ENCODE measurements around the gene NEURL1.

The NEURL1 gene, protein sequence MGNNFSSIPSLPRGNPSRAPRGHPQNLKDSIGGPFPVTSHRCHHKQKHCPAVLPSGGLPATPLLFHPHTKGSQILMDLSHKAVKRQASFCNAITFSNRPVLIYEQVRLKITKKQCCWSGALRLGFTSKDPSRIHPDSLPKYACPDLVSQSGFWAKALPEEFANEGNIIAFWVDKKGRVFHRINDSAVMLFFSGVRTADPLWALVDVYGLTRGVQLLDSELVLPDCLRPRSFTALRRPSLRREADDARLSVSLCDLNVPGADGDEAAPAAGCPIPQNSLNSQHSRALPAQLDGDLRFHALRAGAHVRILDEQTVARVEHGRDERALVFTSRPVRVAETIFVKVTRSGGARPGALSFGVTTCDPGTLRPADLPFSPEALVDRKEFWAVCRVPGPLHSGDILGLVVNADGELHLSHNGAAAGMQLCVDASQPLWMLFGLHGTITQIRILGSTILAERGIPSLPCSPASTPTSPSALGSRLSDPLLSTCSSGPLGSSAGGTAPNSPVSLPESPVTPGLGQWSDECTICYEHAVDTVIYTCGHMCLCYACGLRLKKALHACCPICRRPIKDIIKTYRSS

DNA sequence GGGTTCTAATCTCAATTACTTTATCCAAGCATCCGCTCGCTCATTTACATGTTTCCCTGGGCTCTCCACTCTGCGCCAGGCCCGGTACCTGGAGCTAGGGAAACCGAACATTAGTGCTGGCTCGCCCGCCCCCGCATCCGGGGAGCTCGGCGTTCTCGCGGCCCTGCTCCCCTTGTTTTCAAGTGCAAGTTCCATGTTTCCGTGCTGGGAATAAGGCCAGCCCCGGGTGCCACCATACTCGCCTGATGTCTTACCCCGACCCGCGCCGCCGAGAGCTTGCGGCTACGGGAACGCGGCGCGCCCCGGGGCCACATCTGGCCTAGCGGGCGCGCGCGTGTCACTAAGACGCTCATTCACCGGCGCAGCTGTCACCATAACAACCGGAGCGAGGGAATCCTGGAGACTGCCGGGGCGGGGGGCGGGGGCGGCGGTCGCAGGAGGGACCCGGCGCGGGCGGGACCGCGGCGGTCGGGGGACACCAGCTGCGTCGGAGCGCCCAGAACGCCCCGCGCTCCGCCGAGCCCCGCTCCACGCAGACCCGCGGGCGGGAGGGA, at the start of gene NEURL1:
Gene NEURL1 (plus strand): TSS at position 344 of the 554 bp plus-strand sequence. CDS start 683 bp downstream, outside the sequence.
- H3K4me3 Mint-ChIP-seq: peak within 1 kb of the TSS; percentile 86
- DNase-seq (ENCODE audit: low spot score in 2 of 2): no peak
- H3K27ac Mint-ChIP-seq: no peak within 1 kb of the TSS
- no peaks in the 10 kb centered on the region for H3K36me3 Mint-ChIP-seq
- H3K27me3 Mint-ChIP-seq: peaks cover 27% of the 10 kb centered on the region
- H3K4me1 Mint-ChIP-seq: peaks cover 29% of the 10 kb centered on the region
- peak; percentile 23 for ATAC-seq (ENCODE audit: low read depth)
- no peaks in the 10 kb centered on the region for H3K9me3 Mint-ChIP-seq

DNA sequence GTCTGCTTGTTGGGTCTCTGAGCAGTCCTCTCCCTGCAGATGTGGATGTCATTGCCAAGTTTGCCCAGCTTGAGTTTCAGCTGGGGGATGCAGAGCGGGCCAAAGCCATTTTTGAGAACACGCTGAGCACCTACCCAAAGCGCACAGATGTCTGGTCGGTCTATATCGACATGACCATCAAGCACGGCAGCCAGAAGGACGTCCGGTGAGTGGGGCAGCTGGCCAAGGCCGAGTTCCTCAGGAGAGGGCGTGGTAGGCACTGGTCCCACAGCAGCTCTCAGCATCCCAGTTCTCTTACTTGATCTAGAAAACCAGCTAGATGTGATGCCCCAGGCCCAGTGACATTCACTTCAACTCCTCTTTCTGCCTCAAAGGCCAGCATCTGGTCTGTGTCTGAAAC, 49.0 kb upstream of the NEURL1 start:
- Mint-ChIP-seq H3K9me3 (no peaks in the 10 kb centered on the region), H3K27me3 (no peaks in the 10 kb centered on the region), H3K4me3 (no peak overlapping the region), H3K4me1 (peaks cover 16% of the 10 kb centered on the region), H3K36me3 (peaks cover 34% of the 10 kb centered on the region), H3K27ac (peak overlapping the region; percentile 62)
- ATAC-seq (ENCODE audit: low read depth): no peak
- DNase-seq (ENCODE audit: low spot score in 2 of 2): no peak

DNA sequence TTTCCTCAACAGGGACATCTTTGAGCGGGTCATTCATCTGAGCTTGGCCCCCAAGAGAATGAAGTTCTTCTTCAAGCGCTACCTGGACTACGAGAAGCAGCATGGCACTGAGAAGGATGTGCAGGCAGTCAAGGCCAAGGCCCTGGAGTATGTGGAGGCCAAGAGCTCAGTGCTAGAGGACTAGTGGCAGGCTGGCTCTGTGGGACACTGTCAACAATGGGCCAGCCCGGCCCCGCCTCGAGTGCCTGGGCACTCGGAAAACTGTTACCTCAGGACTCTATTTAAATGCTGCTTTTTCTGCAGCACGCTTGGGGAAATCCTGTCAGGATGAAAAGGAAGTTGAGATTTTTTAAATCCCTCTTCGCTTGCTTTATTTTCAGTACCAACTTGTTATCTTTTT, 48.1 kb upstream of the NEURL1 start:
- Mint-ChIP-seq H3K9me3 (no peaks in the 10 kb centered on the region), H3K4me3 (no peak overlapping the region), H3K27me3 (no peaks in the 10 kb centered on the region), H3K27ac (peak overlapping the region; percentile 62), H3K4me1 (peaks cover 24% of the 10 kb centered on the region), H3K36me3 (peaks cover 32% of the 10 kb centered on the region)
- ATAC-seq (ENCODE audit: low read depth): no peak
- DNase-seq (ENCODE audit: low spot score in 2 of 2): no peak

DNA sequence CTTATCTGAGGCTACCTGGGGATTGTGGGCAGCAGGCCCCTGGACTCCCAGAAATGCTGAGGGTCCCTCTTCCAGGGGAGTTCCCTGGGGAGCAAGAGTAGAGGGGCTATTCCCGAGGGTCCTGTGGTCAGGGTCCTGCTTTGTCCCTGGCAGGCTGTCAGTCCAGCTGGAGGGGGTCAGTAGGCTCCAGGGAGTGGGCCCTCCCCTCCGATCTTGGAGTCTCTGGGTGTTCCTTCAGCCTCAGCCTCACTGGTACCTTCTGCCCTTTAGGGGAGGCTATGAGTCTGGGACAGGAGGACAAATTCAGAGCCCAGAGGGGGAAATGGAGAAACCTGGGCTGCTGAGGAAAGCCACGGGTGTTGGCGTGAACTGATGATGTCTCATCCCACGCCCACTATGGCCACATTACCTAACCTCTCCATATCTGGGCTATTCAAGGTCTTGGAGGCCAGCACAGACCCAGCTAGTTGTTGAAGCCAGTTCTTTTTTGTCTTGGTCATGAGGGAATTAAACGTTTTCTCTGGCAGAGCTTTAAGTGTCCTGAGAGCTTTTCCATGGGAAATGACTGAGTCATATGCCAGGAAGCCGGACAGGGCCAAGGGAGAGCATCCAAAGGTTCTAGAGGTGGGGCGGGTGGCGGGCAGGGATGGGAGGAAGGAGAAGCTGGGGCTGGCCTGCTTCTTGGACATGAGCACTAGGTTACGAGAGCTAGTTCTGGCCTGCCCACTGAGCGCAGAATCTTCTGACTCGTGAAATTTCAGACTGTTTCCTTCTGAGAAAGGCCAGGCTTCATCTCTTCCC, 47.5 kb upstream of the NEURL1 start:
- Mint-ChIP-seq H3K4me1 (peaks cover 30% of the 10 kb centered on the region), H3K4me3 (no peak overlapping the region), H3K27me3 (no peaks in the 10 kb centered on the region), H3K9me3 (no peaks in the 10 kb centered on the region), H3K36me3 (peaks cover 30% of the 10 kb centered on the region), H3K27ac (no peak overlapping the region)
- ATAC-seq (ENCODE audit: low read depth): no peak
- DNase-seq (ENCODE audit: low spot score in 2 of 2): no peak

DNA sequence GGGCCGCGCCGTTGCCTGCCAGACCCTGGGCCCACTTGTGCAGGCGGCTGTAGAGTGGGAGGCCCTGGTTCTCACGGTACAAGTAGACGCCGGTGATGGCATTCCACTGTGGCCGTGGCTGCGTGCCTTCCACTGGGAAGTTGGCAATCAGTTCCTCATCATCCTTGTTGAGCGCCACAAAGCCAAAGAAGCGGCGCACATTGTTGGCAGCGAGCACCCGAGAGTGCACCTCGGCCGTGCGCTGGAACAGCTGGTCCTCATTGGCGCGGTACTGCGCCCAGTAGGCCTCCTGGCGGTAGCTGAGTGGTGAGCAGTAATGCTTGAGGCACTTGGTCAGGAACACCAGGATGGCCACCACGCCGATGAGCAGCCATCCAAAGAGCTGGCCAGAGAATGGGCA, 46.3 kb upstream of the NEURL1 start:
- DNase-seq (ENCODE audit: low spot score in 2 of 2) (no peak), ATAC-seq (ENCODE audit: low read depth) (no peak)
- Mint-ChIP-seq H3K27ac (no peak overlapping the region), H3K4me3 (no peak overlapping the region), H3K27me3 (no peaks in the 10 kb centered on the region), H3K4me1 (peaks cover 34% of the 10 kb centered on the region), H3K9me3 (no peaks in the 10 kb centered on the region), H3K36me3 (peaks cover 26% of the 10 kb centered on the region)

DNA sequence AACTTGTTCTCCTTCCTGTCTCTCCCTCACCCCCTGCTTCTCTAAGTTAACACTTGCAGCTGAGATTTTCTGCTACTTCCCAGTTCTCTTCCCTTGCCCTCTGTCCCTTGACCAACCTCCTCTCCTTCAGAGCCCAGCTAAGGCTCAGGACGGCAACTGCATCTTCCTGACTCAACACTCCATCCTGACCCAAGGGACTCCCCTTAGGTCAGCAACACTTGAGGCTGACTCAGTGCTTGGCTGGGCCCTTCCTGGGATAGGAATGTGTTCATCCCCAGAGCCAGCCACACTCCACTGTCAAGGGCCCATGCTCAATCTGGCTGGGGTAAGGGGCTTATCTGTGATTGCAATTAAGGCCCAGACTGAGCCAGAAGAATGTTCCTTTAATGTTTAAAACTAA, 44.8 kb upstream of the NEURL1 start:
- H3K4me3 Mint-ChIP-seq: no peak overlapping the region
- peaks cover 36% of the 10 kb centered on the region for H3K4me1 Mint-ChIP-seq
- peak overlapping the region; percentile 74 for H3K27ac Mint-ChIP-seq
- no peak for ATAC-seq (ENCODE audit: low read depth)
- H3K27me3 Mint-ChIP-seq: no peaks in the 10 kb centered on the region
- H3K9me3 Mint-ChIP-seq: no peaks in the 10 kb centered on the region
- DNase-seq (ENCODE audit: low spot score in 2 of 2): no peak
- peaks cover 21% of the 10 kb centered on the region for H3K36me3 Mint-ChIP-seq

DNA sequence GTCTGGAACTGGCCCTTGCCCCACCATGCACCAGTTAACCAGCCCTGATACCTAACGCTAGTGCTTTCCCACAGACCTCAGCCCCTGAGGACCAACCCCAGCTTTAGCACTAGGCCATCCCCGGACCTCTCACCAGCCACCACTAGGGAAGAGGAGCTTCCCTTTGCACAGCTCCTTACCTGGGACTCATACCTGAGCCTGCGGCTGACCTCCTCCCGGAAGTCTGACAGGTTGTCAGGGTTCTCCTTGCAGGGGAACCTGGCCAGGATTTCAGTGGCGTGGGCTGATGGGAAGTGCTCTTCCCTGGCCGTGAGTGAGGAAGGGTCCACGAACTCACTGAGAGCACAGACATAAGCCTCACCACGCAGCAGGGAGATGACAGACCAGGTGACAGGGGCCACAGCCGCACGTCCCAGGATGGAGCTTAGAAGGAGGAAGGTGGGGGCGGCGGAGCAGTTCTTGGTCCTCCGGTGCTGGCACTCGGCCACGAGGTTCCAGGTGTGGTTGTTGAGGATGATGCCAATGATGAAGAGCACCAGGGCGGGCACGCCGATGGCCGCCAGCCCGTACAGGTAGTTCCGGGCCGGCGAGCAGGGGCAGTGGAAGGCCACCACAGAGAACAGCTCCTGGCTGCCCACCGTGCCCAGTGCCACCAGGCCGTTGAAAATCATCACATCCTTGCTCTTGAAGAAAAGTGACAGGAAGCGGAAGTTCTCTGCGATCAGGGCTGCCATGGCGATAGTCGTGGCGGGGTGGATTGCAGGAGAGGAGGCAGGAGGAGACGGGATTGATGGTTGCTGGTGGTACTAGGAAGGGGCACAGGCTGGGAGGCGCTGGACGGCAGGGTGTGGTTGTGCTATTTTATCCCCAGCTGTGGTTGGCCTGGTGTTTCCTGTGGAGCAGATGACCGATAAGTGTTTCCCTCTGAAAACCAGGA, 44.0 kb upstream of the NEURL1 start:
- no peaks in the 10 kb centered on the region for H3K27me3 Mint-ChIP-seq
- peak overlapping the region; percentile 69 for H3K4me3 Mint-ChIP-seq
- H3K36me3 Mint-ChIP-seq: peaks cover 20% of the 10 kb centered on the region
- no peak for DNase-seq (ENCODE audit: low spot score in 2 of 2)
- peaks cover 36% of the 10 kb centered on the region for H3K4me1 Mint-ChIP-seq
- no peak for ATAC-seq (ENCODE audit: low read depth)
- H3K9me3 Mint-ChIP-seq: no peaks in the 10 kb centered on the region
- peak overlapping the region; percentile 74 for H3K27ac Mint-ChIP-seq

DNA sequence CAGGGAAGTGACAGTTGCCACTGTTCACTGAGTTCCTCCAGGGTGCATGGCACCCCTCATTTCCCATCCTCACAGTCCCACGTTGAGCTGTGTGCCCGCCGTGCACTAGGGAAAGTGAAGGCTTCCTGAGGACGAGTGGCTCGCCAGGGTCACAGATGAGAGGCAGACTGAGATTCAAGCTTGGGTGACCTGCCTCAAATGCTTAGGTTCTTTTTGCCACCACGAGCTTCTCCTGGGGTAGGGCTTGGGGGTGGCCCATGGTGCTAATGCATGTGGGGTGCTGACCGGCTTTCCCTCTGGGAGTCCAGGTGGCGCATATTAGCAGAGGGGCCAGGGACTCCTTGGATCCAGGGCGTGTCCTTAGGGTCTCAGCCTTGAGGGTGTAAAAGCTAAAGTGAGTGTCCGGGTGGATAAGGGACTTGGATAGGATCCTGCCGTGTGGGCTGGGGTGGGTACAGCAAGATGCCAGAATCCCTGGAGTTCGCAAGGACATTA, 43.3 kb upstream of the NEURL1 start:
- Mint-ChIP-seq H3K9me3 (no peaks in the 10 kb centered on the region), H3K36me3 (peaks cover 18% of the 10 kb centered on the region), H3K27ac (peak overlapping the region; percentile 74), H3K4me3 (peak overlapping the region; percentile 90), H3K27me3 (no peaks in the 10 kb centered on the region), H3K4me1 (peaks cover 34% of the 10 kb centered on the region)
- ATAC-seq (ENCODE audit: low read depth) (no peak), DNase-seq (ENCODE audit: low spot score in 2 of 2) (no peak)

DNA sequence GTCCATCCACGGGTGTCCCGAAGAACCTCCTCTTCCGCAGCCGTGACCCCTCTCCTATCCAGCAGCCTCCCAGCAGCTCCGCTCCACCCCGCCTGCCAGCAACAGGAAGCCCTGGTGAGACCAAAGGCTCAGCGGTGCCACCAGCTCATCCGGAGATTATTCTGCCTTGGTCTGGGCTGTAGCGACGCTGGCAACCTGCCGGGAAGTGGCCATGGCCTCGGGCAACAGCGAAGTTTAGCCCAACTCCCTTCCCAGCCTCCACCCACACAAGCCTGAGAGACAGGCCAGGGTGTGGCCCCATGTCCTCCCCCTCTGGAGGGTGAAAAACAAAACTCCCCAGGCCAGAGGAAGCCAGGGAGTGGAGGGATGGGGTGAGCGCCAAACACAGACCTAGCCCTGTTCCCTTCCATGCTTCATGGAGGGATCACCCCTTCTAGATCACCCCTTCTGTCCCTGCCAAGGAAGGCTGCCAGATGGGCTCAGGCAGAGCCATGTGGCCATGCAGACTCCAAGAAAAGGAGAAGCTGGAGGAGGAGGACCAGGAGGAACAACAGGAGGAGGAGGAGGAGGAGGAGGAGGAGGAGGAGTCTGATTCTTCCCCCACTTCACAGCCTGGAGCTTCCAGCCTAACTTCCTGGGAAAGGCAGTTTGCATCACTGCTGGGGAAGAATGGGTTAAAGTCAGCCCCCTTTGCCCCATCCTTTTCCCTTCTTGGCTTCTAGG, 42.3 kb upstream of the NEURL1 start:
- H3K36me3 Mint-ChIP-seq: peaks cover 17% of the 10 kb centered on the region
- peak overlapping the region; percentile 74 for H3K27ac Mint-ChIP-seq
- DNase-seq (ENCODE audit: low spot score in 2 of 2): no peak
- H3K4me3 Mint-ChIP-seq: peak overlapping the region; percentile 90
- H3K9me3 Mint-ChIP-seq: no peaks in the 10 kb centered on the region
- no peaks in the 10 kb centered on the region for H3K27me3 Mint-ChIP-seq
- H3K4me1 Mint-ChIP-seq: peaks cover 34% of the 10 kb centered on the region
- peak; percentile 37 for ATAC-seq (ENCODE audit: low read depth)

DNA sequence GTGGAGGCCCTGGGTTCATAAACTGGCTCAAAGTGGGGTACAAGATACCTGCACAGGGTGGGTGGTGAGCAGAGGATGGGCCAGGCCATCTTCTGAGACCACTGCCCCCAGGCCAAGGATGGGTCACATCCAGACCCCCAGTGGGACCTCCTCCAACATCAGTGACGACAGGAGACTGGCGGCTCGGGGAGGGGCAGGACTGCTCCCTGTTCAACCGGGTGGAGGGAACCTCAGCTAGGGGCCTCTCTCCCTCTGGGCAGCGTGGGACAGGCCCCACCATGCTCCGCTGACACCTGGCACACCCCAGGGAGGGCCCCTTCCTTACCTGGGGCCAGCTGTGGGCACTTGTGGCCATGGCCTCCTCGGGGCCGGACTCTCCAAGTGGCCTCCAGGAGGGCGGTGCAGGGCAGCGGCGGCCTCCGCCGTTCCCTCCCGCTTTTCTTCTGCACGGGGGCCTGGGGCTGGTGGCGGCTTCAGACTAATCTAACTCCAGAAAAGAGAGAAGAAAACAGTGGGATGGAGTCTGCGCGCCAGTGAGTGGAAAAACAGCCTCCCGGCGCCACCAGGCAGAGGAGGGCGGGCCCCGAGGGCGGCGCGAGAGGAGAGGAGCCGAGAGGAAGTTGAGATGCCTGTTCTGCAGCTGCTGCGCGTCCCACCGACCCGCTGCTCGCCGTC, 41.5 kb upstream of the NEURL1 start, which contains the start of gene CALHM2:
Gene CALHM2 (minus strand): TSS at position 540 of the 675 bp plus-strand sequence. CDS start 2,429 bp downstream, outside the sequence.
- ATAC-seq (ENCODE audit: low read depth) (peak; percentile 88), DNase-seq (ENCODE audit: low spot score in 2 of 2) (peak; percentile 35 to 42)
- H3K4me1 Mint-ChIP-seq: peaks cover 32% of the 10 kb centered on the region
- no peaks in the 10 kb centered on the region for H3K27me3 Mint-ChIP-seq
- H3K36me3 Mint-ChIP-seq: peaks cover 14% of the 10 kb centered on the region
- peak within 1 kb of the TSS; percentile 90 for H3K4me3 Mint-ChIP-seq
- no peaks in the 10 kb centered on the region for H3K9me3 Mint-ChIP-seq
- peak within 1 kb of the TSS; percentile 74 for H3K27ac Mint-ChIP-seq

DNA sequence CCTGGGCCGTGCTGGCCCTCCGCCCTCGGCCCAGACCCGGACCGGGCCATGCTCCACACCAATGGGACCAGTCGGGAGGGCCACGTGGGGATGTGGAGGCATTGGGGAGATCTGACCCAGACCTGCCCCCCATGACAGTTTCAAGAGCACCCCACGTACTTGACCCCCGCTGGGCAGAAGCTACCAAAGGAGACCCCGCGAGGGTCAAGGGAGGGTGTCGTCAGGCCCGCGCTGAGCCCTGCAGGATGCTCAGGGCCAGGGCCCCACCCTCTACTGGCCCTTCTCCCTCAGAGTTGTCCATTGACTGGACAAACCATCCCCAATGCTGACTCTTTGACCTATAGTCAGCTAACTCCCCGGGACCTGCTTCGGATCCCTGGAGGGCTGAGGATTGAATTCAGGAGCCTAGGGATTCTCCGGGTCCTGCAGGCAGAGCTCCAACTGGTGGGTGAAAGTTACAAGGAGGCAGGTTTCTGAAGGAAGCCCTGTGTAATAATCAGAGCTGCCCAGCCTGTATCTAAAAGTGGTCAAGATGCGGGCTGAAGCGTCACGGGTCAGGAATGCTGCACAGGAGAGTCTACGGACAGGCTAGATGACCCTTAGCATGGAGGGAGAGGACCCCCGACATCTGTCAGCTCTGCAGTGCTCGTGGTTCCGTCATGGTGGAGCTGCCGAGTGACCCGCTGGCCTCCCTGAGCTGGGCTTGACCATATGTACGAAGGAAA, 40.8 kb upstream of the NEURL1 start:
- Mint-ChIP-seq H3K27me3 (no peaks in the 10 kb centered on the region), H3K27ac (peak overlapping the region; percentile 74), H3K4me1 (peaks cover 34% of the 10 kb centered on the region), H3K36me3 (peaks cover 13% of the 10 kb centered on the region), H3K9me3 (no peaks in the 10 kb centered on the region), H3K4me3 (peak overlapping the region; percentile 90)
- DNase-seq (ENCODE audit: low spot score in 2 of 2) (no peak), ATAC-seq (ENCODE audit: low read depth) (no peak)

Measured in memory B cell (primary cell).